T-helper 2 cell (primary cell): ENCODE measurements around the gene SPATS2.

Experiments used
- DNase-seq, 5 experiments: peaks; one replicate each; pipeline versions ENCODE4 v3.0.0 to v3.0.0-alpha.2; 2012 to 2022

The SPATS2 gene

DNA sequence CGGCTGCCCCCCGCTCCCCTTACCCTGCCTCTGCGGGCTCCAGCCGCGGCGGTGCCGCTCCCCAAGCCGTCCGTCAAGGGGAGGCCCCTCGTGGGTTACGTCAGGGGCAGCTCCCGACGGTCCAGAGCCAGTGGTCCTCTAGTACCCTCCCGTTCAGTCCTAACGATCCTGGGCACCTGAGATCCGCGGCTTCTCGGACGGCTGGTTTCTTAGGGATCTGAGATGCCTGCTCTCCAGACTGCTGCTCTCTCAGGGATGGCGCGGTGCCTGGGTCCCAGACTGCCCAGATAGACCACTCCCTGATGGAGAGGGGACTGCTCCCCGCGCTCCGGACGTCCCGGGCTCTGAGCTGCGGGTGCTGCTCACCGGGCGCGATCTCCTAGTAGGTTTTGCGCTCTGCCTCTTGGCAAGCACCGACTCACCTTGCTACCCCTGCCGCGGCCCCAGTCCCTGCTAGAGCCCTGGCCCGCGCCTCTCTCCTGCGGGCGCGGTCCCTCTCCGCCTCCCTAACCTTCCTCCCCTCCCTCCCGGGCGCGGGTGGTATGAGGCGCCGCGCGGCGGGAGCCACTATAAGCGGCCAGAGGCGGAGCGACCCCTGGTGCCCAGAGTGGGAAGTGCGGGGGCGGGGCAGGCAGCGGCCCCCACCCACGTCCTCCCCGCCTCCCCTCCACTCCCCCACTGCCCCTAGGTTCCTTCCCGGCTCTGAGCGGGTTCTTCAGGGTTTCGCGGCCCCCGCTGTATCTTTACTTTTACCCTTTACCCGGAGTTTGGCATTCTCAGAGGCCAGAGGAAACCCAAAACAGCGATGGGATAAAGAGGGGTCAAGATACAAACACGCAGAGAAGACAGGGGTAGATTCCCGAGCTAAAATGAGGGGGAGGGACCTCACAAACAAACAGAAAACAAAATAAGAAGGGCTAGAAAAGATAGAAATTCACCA is 30.3 kb upstream of the SPATS2 start, which contains the start of gene C1QL4:
TSS of gene C1QL4 (minus strand) at position 544 of the 940 bp plus-strand sequence. CDS start 711 bp downstream, outside the sequence.
- DNase-seq: peak; percentile 72 to 86 (median 82)

DNA sequence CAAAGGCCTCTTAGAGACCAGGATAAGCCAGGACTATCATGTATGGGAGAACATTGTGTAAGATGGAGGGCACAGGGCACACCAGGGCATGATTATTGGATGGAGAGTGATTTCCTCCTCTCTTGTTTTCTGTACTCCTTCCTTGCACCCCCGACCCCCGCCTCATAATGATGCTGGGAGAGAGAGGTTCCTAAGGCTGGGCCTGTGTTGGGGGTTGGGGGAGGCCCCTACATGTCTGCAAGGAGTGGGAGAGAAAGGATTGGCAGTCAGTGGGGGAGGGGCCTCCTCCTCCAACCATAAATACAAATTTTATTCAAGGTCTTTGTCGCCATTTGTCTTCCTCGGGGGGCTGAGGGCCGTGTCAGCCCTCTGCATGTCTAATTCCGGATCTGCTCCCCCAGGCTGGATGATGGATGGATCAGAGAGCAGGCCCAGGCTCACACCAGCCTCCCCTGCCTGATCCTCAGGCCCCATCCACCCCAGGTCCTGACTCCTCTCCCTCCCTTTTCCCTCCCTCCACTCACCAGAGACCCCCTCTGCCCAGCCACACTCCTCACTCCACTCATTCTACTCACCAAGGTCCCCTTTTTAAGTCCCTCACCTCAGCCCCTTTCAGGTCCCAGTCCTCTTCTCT is 28.3 kb upstream of the SPATS2 start:
- DNase-seq: no peak

DNA sequence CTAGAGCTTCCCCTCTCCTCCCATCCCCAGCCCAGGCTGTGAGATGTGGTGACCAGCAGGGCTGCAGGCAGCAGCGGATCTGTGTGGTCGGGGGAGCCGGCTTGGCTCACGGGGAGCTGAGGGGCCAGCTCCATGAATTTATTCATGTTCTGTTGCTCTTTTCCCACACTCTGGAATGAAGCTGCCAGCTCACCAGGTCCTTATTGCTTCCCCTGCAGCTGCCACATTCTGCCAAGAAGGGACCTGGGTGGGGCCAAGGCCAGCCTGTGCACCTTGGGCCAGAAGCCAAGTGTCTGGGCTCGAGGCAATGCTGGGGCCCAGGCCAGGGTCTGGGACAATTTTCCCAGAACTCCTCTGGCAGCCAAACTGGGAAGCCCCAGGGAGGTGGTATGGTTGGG is 27.8 kb upstream of the SPATS2 start:
- DNase-seq: no peak

DNA sequence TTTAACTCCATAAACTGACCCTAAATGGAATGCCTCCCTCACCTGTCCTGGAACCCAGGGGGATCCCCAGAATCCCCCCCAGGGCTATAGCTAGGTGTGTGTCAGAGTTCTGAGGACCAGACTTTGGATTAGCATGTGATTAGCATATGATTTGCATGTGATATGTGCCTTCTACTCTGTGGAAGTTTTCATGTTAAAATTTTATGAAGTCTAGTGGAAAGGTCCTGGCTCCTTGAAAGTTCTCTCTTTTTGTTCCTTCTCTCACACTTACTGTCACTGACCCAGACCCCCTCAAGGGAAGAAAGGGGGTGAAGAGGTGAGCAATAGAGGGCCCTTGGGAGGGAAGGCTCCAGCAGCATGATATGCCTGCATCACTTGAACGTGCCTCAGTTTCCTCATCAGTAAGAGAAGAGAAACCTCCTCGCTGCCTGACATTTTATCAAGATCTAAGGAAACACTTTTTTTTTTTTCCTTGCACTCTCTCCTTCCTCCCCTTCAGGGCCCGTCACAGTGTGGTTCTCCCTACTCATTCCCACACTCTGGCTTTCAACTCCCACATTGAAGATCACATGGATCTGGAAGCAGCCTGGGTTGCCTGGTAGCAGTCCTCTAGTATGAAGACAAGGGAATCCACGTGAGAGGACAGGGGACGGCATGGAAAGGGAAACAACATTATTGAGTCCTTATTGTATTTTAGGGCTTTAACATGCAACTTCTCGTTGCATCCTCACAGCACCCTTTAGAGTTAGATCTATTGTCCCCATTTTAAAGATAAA is 27.0 kb upstream of the SPATS2 start:
- DNase-seq: no peak

DNA sequence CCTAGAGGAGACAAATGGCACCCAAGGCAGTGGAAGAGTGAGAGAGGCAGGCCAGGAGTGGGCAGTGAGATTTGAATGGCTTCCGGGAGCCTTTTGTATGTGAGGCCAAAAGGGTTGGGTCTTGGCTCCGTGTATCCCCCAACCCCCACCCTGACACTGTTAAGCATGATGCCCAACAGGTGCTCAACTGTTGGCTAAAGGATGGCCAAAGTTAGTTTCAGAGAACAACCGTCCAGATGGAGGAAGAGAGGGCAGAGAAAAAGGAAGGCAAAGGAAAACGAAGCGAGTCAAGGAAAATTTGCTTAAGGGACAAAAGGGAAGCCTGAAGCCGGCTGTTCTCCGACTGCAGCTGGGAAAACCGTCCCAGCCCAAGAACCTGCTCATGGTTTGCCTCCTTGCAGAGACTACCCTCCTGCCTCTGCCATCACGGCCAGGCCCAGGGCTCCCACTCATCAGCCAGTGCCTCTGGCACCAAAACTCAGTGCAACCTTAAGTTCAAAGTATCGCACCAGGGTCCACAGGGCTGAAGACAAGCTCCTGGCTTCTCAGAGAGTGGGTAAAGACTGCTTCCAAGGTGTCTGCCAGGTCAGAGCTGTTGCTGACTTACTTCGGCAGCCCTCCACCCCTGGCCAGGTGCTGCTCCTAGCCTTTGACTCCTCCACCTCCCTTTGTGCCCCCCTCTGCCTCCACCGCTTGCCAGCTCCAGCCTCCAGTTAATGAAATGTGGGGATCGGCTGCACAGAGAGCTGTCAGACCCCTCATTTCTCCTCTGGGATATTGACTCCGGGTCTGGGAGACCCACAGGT is 26.1 kb upstream of the SPATS2 start:
- DNase-seq: no peak

DNA sequence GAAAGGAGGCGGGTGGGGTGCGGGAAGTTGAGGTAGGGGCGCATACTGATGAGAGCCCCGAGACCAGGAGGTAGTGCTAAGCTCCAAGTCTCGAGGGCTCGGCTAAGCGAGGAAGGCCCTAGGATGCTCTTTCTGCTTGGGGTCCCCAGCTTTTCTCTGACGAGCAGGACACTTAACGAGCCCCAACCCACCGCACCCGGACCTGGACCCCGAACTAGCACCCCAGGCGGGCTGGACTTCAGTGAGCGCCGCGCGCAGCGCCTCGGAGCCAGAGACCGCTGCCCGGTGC is 25.5 kb upstream of the SPATS2 start:
- no peak for DNase-seq

DNA sequence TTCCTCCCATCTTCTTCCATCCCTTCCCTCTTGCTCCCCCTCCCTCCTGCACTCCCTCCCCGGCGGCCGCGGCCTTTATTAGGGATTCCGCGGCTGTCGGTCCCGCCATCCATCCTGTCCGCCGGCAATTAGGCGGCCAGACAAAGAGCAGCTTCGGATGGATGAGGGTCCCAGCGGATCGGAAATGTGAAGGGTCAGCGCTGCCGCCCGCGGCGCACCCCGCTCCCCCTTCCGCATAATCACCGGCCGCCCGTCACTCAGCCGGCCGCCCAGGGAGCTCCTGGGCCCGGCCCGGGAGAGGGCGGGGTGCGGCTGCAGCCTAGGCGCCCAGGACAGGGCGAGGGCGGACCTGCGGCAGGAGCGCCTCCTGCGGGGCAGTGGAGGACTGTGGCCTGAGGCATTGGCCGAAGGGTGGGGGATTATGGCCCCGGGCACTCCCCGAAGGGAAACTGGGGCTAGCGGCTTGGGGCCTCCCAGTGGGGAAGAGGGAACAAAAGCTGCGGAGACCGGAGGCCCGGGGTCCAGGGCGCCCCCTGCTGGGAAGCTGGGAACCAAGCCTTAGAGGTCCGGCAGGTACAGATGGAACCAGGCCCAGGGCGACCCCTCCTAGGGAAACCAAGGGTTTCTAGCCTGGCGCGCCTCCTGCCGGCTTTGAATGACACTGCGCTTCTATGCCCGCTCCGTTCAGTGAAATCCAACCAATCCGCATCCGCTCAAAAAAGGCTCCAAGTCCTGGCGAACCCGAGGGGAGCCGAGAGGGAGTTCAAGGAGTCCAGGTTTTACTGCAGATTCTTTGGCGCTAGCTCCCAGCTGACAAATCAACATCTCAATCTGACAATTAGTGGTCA is 25.0 kb upstream of the SPATS2 start:
- peak; percentile 46 to 73 (median 64) for DNase-seq

DNA sequence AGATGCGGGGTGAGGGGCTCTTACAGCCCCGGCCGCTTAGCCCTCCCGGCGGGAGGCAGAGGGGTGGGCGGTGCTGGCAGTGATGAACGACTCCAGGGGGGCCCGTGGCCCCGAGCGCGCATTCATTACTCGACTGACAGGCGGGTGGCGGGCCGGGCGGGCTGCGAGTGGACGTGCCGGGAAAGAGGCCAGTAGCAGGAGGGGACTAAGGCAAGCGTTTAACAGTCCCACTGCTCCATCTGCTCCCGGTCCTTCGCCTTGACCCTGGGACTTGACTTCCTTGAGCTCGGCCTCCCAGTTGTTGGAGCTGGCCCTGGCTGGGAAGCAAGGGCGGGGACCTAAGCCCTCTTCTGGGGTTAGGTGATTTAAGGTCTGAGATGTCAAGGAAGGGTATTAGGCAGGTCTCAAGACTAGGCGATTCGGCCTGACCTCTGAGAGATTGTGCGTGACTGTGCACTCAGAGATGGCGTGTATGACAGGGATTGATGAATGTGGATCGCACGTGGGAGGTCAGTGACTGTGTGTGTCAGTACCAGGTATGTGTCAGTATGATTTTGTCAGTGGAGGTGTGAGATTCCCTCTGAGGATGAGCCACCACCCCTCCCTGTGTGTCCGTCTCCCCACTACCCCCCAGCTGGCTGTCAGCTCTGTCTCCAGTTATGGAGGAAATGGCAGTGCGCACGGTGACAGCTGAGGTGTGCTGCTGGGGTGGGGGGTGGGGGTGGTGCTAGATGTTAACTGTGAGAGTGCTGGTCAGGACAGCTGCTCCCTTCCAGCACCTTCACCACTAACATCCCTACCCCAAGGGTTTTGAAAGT is 24.1 kb upstream of the SPATS2 start:
- no peak for DNase-seq

DNA sequence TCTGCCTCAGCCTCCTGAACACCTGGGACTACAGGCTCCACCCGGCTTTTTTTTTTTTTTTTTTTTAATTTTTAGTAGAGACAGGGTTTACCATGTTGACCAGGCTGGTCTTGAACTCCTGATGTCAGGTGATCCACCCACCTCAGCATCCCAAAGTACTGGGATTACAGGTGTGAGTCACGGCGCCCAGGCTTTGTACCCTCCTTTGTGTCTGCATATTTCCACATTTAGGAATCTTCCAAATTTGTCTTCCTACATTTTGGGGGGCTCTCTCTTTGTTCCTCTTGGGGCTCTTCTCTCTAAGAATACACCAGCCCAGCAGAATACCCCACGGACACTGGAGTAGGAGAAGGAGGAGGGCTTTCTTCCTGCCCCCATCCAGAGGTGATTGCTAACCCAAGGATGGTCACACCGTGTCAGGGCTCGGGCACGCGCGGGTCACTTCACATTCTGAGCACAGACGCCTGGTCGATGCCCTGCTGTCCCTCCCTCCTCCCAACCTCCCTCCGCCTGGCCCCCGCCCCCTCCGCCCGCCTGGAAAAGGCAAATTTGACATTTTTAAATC is 22.7 kb upstream of the SPATS2 start:
- no peak for DNase-seq

DNA sequence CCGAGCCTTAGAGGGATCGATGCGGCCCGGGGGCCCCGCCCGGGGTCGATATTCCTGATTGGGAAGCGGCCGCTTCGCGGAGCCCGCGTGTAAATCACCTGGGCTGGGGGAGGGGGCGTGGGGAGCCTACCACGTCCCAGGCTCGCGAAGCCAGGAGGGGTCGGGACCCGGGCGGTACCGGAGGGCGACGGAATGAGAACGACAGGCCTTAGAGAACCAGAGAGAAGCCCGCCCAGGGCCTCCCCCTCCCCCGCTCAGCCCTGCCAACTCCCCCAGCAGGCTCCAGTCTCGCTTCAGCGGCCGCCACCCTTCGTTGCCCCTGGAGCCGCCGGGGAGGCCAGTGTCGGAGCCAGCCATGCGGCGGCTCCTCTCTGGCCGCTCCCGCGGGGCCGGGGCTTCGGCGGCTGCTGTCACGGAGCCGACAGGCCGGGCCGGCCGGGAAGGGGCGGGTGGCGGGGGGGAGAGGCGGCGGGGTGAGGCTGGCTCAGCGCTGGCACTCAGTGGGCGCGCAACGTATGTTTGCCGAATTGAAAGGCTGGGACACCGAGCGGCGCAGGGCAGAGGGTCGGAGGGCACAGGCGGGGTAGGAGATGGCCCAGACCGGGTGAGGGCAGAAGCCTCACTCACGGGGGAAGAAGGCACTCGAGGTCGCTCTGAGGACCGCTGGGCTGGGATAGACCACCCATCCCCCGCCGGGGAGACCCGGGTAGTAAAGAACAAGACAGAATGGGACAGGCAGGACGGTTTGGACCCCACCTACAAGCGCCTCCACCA is 22.0 kb upstream of the SPATS2 start:
- DNase-seq: no peak

DNA sequence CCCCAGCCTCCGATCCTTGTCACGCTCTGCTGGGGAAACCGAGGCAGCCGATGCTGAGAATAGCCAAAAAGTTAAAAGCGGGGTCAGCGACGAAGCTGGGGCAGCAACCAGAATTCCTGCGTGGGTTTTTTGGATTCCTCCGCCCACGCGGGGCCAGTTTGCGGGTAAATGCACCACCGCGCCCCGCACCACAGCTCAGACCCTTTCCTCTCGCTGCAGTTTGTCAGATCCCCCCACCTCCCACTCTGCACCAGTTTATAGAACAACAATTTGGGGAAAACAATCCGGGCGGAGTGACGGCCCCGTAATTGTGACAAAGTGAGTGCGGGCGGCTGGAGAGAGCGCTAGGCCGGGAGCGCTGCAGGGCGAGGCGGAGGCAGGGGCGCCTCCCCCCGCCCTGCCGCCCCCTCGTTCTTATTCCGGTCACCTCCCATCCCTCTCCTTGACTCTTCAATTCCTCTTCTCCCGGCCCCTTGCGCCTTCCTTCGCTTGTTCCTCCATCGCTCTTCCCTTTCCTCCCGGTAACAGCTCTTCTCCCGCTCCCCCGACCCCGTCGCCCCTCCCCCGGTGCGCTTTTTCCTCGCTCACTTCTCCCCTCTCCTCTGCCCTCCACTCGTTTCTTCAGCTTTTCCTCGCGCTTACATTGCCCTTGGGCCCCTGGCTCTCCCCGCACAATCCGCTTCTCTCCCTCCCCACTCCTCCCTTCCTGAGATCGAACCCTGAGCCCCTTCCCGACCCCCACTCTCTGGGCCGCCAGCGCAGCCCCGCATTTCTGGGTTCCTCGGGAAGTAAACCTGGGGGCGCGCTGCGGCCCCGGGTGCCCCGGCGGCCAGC is 21.2 kb upstream of the SPATS2 start:
- no peak for DNase-seq

DNA sequence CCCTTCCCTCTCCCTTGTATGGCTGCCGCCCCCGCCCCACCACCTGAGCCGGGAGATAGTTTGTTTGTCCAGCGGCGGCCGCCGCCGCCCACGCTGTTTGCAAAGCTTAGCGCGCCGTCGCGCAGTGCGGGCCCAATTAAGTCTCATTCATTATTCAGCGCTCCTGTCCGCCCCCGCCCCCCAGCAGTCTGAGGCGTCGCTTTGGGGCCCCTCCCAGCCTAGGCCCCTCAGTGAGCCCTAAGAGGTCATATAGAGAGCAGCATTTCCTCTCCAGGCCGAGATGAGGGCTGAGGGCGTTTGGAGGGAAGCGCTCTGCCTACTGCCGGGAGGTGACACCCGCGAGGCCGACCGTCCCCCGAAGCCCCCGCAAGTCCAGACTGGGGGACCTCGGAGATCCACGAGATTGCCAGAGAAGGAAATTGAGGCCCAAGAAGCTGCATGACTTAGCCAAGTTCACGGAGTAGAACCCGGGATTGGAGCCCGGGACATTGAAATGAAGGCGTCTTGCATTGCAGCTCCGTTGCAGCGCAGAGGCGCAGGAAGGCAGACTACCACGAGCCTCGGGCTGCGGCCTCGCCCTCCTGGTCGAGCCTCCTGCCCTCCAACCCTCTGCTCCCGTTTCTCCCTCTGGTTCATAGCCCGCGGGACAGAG is 20.5 kb upstream of the SPATS2 start, which contains the start of gene DNAJC22:
TSS of gene DNAJC22 (plus strand) at position 230 of the 652 bp plus-strand sequence. CDS start 1,985 bp downstream, outside the sequence.
- DNase-seq: peak in 1 of 5 experiments; percentile 48

DNA sequence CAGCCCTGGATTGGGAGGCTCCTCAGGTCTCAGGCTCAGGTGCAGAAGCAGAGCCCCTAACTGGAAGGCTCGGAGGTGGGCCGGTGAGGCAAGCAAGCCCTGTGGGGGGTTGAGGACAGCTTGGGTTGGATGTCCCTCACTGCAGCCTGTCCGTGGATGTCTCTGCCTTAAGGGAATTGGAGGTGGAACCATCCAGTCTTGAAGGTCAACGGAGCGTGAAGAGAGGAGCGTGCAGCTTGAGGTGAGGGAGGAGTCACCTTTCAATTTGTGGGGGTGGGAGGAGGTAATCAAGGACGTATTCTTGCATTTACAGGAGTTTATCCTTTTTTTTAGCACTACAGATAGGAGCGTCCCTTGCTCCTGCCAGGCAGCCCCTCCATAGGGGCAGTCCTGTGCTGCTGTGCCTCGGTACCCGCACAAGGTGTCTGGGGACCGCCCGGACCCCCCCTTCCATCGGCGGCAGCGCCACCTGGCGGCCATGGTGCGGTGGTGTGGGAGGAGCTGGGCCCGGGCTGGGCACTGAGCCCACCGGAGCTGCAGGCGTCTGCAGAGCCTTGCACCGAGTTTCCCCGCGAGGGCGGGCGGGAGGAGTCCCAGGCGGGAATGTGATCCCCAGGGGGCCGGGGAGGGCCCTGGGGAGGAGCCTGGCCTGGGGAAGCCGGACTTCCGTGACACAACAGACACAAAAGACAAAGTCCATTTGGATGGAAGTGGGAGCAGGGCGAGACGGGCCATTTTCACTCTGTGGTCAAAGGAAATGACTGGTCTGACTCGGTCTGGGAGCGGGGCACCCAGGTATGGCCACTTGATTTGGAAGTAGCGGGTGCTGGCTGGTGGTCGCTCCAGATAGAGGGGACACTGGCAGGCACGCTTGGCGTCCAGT is 19.7 kb upstream of the SPATS2 start:
- DNase-seq: peak; percentile 65 to 73 (median 70)

DNA sequence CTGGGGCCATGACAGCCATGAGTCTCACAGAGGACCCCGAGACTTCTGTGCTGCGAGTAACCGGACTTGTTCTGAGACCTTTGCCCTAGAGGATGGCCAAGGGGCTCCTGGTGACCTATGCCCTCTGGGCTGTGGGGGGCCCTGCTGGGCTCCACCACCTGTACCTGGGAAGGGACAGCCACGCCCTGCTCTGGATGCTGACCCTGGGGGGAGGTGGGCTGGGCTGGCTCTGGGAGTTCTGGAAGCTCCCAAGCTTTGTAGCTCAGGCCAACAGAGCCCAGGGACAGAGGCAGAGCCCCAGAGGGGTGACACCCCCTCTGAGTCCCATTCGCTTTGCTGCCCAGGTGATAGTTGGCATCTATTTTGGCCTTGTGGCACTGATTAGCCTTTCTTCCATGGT is 18.5 kb upstream of the SPATS2 start:
- DNase-seq: no peak

DNA sequence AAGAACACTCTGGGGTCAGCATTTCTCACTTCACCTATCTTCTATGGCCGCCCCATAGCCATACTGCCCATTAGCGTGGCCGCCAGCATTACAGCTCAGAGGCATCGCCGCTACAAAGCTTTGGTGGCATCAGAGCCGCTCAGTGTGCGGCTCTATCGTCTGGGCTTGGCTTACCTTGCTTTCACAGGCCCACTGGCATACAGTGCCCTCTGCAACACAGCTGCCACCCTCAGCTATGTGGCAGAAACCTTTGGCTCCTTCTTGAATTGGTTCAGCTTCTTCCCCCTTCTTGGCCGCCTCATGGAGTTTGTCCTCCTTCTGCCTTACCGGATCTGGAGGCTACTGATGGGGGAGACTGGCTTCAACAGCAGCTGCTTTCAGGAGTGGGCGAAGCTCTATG is 18.0 kb upstream of the SPATS2 start:
- DNase-seq: no peak

DNA sequence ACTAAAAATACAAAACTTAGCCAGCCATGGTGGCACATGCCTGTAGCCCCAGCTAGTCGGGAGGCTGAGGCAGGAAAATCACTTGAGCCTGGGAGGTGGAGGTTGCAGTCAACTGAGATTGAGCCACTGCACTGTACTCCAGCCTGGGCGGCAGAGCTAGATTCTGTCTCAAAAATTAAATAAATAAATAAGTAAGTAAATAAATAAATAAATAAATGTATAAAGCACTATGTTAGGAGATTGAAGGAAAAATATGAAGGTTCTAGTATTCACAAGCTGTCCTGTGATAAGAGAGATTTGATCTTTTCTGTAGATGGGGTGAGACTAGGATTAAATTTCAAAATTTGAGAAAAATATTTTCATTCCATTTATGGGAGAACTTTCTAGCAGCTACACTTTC is 14.9 kb upstream of the SPATS2 start:
- DNase-seq: no peak

DNA sequence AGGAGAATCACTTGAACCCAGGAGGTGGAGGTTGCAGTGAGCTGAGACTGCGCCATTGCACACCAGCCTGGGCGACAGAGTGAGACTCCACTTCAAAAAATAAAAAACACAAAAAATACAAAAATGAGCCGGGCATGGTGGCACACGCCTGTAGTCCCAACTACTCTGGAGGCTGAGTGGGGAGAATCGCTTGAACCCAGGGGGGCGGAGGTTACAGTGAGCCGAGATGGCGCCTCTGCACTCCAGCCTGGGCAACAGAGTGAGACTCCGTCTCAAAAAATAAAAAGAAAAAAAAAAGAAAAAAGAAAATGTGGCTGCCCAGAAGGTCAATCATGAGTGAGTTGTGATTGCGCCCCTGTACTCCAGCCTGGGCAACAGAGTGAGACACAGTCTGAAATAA is 11.3 kb upstream of the SPATS2 start:
- DNase-seq: no peak
